Measurements from ENCODE around the gene BAMBI.

GRCh38 chr10:28638392-28638791 is 38.9 kb upstream of the BAMBI start:
- TF ChIP-seq EZH2 (IDR thresholded peaks at IDR 0.05; ENCODE audit: insufficient read depth, low read length) (no peak), CTCF (IDR thresholded peaks at IDR 0.05; ENCODE audit: insufficient read depth, low read depth, low read length) (no peak)

Data from astrocyte (in vitro differentiated cells and primary cell).